Dendritic cell treated with granulocyte-macrophage colony-stimulating factor and Interleukin-4, amounts not matched to agents 40 ng/mL and 50 ng/mL, for 4 days (primary cell): ENCODE results near the gene GRK7.

Experiments
- H3K27ac Mint-ChIP-seq: one replicate; pipeline ENCODE4 v1.8.0; 2022; ENCODE audit warnings: mild to moderate bottlenecking, mixed read lengths
- H3K27me3 Mint-ChIP-seq: one replicate; pipeline ENCODE4 v1.8.0; 2022; ENCODE audit warnings: mild to moderate bottlenecking, mixed read lengths
- H3K36me3 Mint-ChIP-seq: one replicate; pipeline ENCODE4 v1.8.0; 2022; ENCODE audit warnings: low read depth, mixed read lengths
- H3K4me1 Mint-ChIP-seq: one replicate; pipeline ENCODE4 v1.8.0; 2022; ENCODE audit warnings: low read depth, mixed read lengths
- H3K4me3 Mint-ChIP-seq: one replicate; pipeline ENCODE4 v1.8.0; 2022; ENCODE audit warnings: mild to moderate bottlenecking, moderate library complexity, mixed read lengths
- H3K9me3 Mint-ChIP-seq: one replicate; pipeline ENCODE4 v1.8.0; 2022; ENCODE audit warnings: mixed read lengths
- intact Hi-C: fragments of 100-400 bp; cut with micrococcal nuclease; formaldehyde crosslinking; loops from one replicate; pipeline ENCODE4 v1.15.0; 2022

The GRK7 gene

DNA sequence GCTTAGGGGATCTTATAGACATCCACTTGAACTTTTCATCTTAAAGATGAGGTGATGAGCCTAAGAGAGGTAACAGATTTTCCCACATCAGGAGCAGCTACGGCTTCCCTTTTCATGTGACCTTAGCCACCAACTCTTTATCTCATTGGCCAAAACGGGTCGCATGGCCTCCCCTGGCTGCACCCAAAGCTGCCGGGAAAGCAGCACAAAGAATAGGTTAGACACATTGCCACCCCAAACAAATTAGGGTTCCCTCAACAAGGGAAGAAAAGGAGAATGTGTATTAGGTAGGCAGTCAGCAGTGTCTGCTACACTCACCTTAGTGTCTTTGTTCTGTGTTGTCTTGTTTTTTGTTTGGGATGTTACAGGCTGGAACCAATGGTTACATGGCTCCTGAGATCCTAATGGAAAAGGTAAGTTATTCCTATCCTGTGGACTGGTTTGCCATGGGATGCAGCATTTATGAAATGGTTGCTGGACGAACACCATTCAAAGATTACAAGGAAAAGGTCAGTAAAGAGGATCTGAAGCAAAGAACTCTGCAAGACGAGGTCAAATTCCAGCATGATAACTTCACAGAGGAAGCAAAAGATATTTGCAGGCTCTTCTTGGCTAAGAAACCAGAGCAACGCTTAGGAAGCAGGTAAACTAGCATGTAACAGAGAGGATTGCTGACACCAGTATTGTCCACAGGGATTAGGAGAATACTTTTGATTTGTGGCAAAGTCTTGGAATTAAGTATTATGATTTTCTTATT lies 44.2 kb downstream of the GRK7 start:
- H3K36me3 Mint-ChIP-seq = no peaks in the 10 kb centered on the region
- H3K27me3 Mint-ChIP-seq = no peaks in the 10 kb centered on the region
- H3K27ac Mint-ChIP-seq = no peak overlapping the region
- intact Hi-C loops = no loop called here
- no peak overlapping the region for H3K4me3 Mint-ChIP-seq
- no peaks in the 10 kb centered on the region for H3K9me3 Mint-ChIP-seq
- H3K4me1 Mint-ChIP-seq = peaks cover 7% of the 10 kb centered on the region

DNA sequence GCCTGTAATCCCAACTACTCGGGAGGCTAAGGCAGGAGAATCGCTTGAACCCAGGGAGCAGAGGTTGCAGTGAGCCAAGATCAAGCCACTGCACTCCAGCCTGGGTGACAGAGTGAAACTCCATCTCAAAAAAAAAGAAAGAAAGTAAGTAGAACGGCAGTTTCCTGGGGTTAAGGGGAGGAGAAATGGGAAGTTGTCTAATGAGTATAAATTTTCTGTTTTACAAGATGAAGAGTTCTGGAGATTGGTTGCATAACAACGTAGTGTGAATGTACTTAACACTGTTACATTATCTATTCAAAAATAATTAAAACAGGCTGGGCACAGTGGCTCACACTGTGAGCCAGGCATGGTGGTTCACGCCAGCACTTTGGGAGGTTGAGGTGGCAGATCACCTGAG lies 45.4 kb downstream of the GRK7 start:
- Mint-ChIP-seq H3K27me3 (no peaks in the 10 kb centered on the region), H3K27ac (no peak overlapping the region), H3K4me1 (peaks cover 7% of the 10 kb centered on the region), H3K9me3 (no peaks in the 10 kb centered on the region), H3K36me3 (no peaks in the 10 kb centered on the region), H3K4me3 (no peak overlapping the region)
- intact Hi-C loops = no loop called here

DNA sequence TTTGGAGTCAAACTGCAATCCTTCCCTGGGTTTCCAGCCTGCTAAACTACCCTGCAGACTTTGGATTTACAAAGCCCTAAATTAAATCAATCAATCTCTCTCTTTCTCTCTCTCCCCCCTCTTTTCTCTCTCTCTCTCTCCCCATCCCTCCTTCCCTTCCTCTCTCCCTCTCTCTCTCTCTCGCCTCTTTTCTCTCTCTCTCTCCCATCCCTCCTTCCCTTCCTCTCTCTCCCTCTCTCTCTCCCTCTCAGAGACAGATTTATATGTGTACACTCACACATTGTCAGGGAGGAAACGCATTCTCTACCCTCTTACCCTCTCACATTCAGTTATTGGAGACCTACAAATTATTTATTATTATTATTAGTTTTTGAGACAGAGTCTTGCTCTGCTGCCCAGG lies 47.0 kb downstream of the GRK7 start:
- intact Hi-C loops = no loop called here
- Mint-ChIP-seq H3K4me1 (peaks cover 7% of the 10 kb centered on the region), H3K36me3 (no peaks in the 10 kb centered on the region), H3K4me3 (no peak overlapping the region), H3K27ac (no peak overlapping the region), H3K9me3 (peaks cover 1% of the 10 kb centered on the region), H3K27me3 (no peaks in the 10 kb centered on the region)

DNA sequence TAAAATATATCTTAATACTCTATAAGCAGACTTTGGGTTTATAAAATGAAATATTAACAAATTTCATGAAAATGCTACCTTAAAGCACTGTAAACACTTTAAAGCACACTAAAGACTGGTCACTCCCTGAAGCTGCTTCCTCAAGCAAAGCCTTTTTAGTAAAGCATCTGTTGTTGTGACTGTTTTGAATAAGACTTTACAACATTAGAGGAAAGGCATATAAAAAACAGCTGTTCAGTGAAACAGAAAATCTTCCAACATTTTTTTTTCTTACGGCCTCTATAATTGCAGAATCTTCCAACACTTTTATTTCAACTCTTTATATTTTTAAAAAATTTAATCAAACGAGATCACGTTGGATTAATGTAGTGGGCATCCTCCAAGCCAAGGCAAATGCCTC lies 48.1 kb downstream of the GRK7 start:
- peaks cover 7% of the 10 kb centered on the region for H3K4me1 Mint-ChIP-seq
- H3K4me3 Mint-ChIP-seq = no peak overlapping the region
- H3K27ac Mint-ChIP-seq = no peak overlapping the region
- intact Hi-C loops = no loop called here
- H3K36me3 Mint-ChIP-seq = no peaks in the 10 kb centered on the region
- peaks cover 11% of the 10 kb centered on the region for H3K9me3 Mint-ChIP-seq
- no peaks in the 10 kb centered on the region for H3K27me3 Mint-ChIP-seq

DNA sequence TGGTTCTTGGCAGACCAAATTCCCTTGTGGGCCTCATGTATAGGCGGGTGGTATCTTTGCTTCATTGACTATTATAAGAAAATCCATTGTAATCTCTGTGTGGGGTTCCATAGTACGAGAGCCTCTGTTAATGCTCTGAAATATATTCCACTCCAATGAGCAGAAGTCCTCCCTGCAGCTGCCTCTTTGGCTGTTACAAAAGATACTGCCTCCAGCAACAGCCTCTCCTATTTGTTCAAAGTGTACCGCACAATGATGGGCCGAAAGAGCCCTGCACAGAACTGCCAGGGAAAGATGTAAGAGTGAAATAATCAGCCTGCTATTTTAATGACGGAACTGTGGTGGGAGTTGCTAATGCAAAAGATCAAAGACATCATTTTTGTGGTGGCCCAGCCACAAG lies 48.9 kb downstream of the GRK7 start:
- H3K27ac Mint-ChIP-seq = no peak overlapping the region
- no peaks in the 10 kb centered on the region for H3K27me3 Mint-ChIP-seq
- H3K4me1 Mint-ChIP-seq = peaks cover 7% of the 10 kb centered on the region
- no peaks in the 10 kb centered on the region for H3K36me3 Mint-ChIP-seq
- H3K4me3 Mint-ChIP-seq = no peak overlapping the region
- intact Hi-C loops = no loop called here
- H3K9me3 Mint-ChIP-seq = peaks cover 11% of the 10 kb centered on the region

DNA sequence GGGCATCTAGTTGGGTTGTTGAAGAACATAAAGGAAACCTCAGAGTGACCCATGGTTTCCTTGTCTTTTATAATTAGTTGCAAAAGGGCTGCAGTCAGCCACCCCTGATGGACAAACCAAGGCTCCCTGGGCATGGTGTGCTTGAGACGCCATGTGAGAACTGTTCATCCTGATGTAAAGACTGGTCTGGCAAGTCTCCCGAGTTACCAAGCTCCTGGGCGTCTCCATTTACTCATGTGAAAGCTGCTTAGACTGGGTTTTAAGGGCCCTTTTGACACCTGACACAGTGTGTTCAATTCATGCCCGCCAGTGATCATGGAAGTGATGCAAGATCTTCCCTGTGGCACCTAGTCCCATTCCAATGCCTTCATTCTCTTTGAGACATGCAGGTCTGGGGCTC lies 49.4 kb downstream of the GRK7 start:
- no peak overlapping the region for H3K27ac Mint-ChIP-seq
- no peaks in the 10 kb centered on the region for H3K36me3 Mint-ChIP-seq

More for the DNA sequence above, 49.4 kb downstream of the GRK7 start:
- peaks cover 11% of the 10 kb centered on the region for H3K9me3 Mint-ChIP-seq
- peaks cover 7% of the 10 kb centered on the region for H3K4me1 Mint-ChIP-seq
- no peak overlapping the region for H3K4me3 Mint-ChIP-seq
- H3K27me3 Mint-ChIP-seq = no peaks in the 10 kb centered on the region
- intact Hi-C loops = no loop called here
